GM06990 (cell line): ENCODE data around the gene TMPRSS3.
"Not testable (repeated sequence)": the region's sequence is repeated elsewhere in the genome, so short reads cannot be mapped to it uniquely, and the experiment has no call there.

ENCODE experiments used
- DNase-seq: peaks from one replicate; pipeline ENCODE4 v3.0.0-alpha.2; 2011; ENCODE audit not compliant: insufficient read length; ENCODE audit errors: extremely low read depth
- H3K27me3 ChIP-seq: replicated peaks from 2 replicates; pipeline ENCODE4 v1.6.0; 2011; ENCODE audit warnings: low read length; ENCODE audit not compliant: control insufficient read depth, insufficient read depth
- H3K36me3 ChIP-seq: 2 replicates; pipeline ENCODE4 v1.5.1; 2011; ENCODE audit warnings: low read length; ENCODE audit not compliant: control insufficient read depth, insufficient read depth
- H3K4me3 ChIP-seq: replicated peaks from 2 replicates; pipeline ENCODE4 v1.5.1; 2011; ENCODE audit warnings: low read depth, mild to moderate bottlenecking, control low read depth, low read length
- CTCF ChIP-seq: IDR thresholded peaks from 2 replicates; pipeline ENCODE4 v1.5.1; 2011; ENCODE audit warnings: low read length, control low read depth, mild to moderate bottlenecking, inconsistent platforms; ENCODE audit not compliant: insufficient read depth, poor library complexity, severe bottlenecking

The TMPRSS3 gene

GRCh38 chr21:42412636-42412933 is 16.7 kb upstream of the TMPRSS3 start:
- DNase-seq: no peak
- H3K4me3 ChIP-seq: no peak overlapping the region
- no peaks in the 10 kb centered on the region for H3K27me3 ChIP-seq
- no peak for TF ChIP-seq CTCF
- no peaks in the 10 kb centered on the region for H3K36me3 ChIP-seq

- Histone ChIP-seq H3K4me3 (no peak overlapping the region), H3K36me3 (no peaks in the 10 kb centered on the region), H3K27me3 (no peaks in the 10 kb centered on the region)
- no peak for TF ChIP-seq CTCF
- DNase-seq: no peak
Measured at GRCh38 chr21:42411891-42412635, 16.2 kb upstream of the TMPRSS3 start.

- Histone ChIP-seq H3K36me3 (no peaks in the 10 kb centered on the region), H3K4me3 (no peak overlapping the region), H3K27me3 (no peaks in the 10 kb centered on the region)
- DNase-seq: no peak
- no peak for TF ChIP-seq CTCF
Measured at GRCh38 chr21:42411197-42411869, 15.5 kb upstream of the TMPRSS3 start.

- H3K4me3 ChIP-seq: no peak overlapping the region
- TF ChIP-seq CTCF: no peak
- H3K36me3 ChIP-seq: no peaks in the 10 kb centered on the region
- H3K27me3 ChIP-seq: no peaks in the 10 kb centered on the region
- no peak for DNase-seq
Measured at GRCh38 chr21:42409366-42409765, 13.5 kb upstream of the TMPRSS3 start.

GRCh38 chr21:42408718-42409117 is 12.9 kb upstream of the TMPRSS3 start:
- not testable (repeated sequence) for H3K36me3 ChIP-seq, H3K4me3 ChIP-seq, H3K27me3 ChIP-seq, DNase-seq

GRCh38 chr21:42407476-42407875 is 11.6 kb upstream of the TMPRSS3 start:
- TF ChIP-seq CTCF: no peak
- DNase-seq: no peak
- H3K27me3 ChIP-seq: no peaks in the 10 kb centered on the region
- H3K36me3 ChIP-seq: no peaks in the 10 kb centered on the region
- no peak overlapping the region for H3K4me3 ChIP-seq
